GM19193 (cell line): Measurements from ENCODE around the gene BCAS3.

Source experiments
- POLR2A ChIP-seq: IDR thresholded peaks from 4 replicates; pipeline ENCODE4 v1.6.1; 2011; ENCODE audit not compliant: insufficient read depth, insufficient read length; ENCODE audit errors: extremely low read depth

The BCAS3 gene

GRCh38 chr17:60677308-60678117 lies at the start of gene BCAS3:
TSS of gene BCAS3 (plus strand) at chr17:60677851.
- peak; percentile 83 for TF ChIP-seq POLR2A

GRCh38 chr17:60628252-60628889 lies 49.3 kb upstream of the BCAS3 start:
- TF ChIP-seq POLR2A, result no peak

- TF ChIP-seq POLR2A, result no peak
Observed at GRCh38 chr17:60629120-60629519, 48.5 kb upstream of the BCAS3 start.

DNA sequence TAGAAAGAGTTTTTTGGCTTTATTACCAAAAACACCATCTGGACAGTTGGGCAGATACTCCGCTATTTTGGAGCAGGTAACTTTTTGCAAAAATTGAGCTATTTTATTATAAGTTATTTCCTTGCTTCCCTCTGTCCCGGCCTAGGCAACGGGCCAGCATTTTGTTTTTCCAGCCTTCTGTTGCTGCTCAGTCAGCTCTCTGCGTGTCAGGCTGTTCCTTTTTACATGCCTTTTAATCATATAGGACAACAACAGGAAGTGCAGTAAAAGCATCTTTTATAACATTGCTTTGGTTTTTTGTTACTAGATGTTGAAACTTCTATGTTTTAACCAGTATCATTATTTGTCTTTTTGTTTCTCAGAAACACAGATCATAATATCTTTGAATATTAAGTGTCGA lies 47.3 kb upstream of the BCAS3 start:
- no peak for TF ChIP-seq POLR2A

GRCh38 chr17:60631119-60631518 lies 46.5 kb upstream of the BCAS3 start:
- TF ChIP-seq POLR2A, result no peak

GRCh38 chr17:60637683-60638082 lies 40.0 kb upstream of the BCAS3 start:
- no peak for TF ChIP-seq POLR2A

GRCh38 chr17:60639019-60639330 lies 38.7 kb upstream of the BCAS3 start:
- TF ChIP-seq POLR2A, result no peak

DNA sequence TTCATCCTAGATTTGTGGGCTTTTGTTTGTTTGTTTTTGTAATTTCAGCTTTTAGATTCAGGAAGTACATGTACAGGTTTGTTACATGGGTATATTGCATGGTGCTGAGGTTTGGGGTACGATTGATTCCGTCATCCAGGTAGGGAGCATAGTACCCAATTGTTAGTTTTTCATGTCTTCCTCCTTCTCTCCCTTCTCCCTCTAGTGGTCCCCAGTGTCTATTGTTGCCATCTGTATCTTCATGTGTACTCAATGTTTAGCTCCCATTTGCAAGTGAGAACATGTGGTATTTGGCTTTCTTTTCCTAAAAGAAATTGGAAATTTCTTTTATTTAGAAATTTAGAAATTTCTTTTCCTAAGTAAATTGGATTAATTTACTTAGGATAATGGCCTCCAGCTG lies 37.1 kb upstream of the BCAS3 start:
- TF ChIP-seq POLR2A, result no peak

- TF ChIP-seq POLR2A, result no peak
Observed at GRCh38 chr17:60641126-60641525, 36.5 kb upstream of the BCAS3 start.

DNA sequence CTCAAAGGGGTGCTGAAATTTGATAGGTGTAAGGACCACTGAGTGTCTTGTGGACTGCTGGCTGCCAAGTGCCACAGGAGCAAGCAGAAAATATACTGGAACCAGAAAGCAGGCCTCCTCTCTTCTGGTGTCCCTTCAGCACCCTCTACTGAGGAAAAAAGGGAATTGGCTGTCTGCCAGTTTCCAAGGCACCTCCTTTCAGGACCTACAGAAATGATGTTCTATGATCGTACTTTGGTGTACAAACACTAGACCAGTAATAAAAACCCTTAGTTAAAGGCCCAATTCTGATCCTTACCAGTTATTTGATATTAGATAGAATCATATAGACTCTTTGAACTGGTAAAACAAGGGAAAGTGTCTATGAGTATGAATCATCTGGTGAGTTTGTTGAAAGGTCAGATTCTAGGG lies 35.8 kb upstream of the BCAS3 start:
- TF ChIP-seq POLR2A, result no peak

DNA sequence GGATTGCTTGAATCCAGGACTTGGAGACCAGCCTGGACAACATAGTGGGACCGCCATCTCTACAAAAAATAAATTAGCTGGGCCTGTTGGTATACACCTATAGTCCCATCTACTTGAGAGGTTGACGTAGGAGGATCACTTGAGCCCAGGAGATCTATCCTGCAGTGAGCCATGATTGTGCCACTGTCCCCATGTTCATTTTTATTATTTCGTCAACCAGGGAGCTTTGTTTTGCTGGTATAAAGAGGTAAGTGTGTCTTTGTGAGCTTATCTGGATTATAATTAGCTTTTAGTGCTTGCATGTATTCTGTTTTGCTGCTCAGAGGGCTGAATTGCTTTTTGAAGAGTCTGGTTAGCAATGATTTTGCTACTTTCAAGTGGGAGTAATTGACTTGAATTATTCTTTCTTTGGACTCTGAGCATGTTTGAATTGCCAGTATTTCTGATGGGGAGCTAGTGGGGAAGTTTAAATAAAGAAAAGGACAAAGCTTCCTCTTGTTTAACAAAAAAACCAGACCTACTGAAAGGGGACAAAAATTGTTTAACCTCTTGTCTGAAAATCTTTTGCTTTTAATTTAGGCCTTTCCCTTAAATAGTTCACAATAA lies 31.6 kb upstream of the BCAS3 start:
- no peak for TF ChIP-seq POLR2A

GRCh38 chr17:60646701-60647100 lies 30.9 kb upstream of the BCAS3 start:
- no peak for TF ChIP-seq POLR2A

- TF ChIP-seq POLR2A, result no peak
Observed at GRCh38 chr17:60647705-60648104, 29.9 kb upstream of the BCAS3 start.

DNA sequence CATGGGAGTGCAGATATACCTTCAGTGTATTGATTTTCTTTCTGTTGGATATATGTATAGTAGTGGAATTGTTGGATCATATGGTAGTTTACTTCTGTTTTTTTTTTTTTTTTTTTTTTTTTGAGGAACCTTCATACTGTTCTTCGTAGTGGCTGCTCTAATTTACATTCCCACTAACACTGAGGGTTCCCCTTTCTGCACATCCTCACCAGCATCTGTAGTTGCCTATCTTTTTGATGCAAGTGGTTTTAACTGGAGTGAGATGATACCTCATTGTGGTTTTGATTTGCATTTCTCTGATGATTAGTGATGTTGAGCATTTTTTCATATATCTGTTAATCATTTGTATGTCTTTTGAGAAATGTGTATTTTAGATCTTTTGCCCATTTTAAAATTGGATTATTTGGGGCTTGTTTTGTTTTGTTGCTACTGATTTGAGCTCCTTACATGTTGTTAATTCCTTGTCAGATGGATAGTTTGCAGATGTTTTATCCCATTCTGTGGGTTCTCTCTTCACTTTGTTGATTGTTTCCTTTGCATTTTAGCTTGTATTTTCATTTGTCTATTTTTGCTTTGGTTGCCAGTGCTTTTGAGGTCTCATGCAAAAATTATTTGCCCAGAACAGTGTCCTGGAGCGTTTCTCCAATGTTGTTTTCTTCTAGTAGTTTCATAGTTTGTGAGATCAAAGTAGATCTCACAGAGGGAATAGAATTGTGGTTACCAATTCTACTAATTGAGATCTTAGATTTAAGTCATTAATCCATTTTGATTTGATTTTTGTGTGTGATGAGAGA lies 25.0 kb upstream of the BCAS3 start:
- no peak for TF ChIP-seq POLR2A

GRCh38 chr17:60653569-60653968 lies 24.1 kb upstream of the BCAS3 start:
- TF ChIP-seq POLR2A, result no peak

GRCh38 chr17:60656499-60656898 lies 21.2 kb upstream of the BCAS3 start:
- TF ChIP-seq POLR2A, result no peak

DNA sequence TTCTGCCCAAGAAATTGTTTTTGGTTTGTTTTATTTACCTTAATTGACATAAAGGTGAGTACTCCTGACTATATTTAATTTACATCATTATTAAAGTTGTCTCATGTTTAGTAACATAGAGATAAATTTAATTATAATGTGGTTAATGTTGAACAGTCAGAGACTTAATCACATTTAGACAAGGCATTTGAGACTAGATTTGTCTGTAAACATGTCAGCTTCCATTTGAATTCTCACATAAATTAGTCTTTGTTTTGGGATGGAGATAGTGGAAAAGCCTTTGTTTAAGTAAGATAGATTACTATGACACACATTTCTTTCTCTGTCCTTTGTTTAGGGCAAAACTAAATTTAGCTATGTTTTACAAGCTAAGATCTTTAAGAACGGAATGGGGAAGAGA lies 18.5 kb upstream of the BCAS3 start:
- TF ChIP-seq POLR2A, result no peak
